Measurements from ENCODE around the gene NEU2. TPM values are rescaled to one million over a fixed set of nuclear protein-coding genes. Genes with fewer than 3 reads are reported as not detected.

NEU2 gene
- total and polyA plus RNA-seq, 4 donors: not detected

GRCh38 chr2:233007739-233008138, 24.7 kb upstream of the NEU2 start:
- no peak overlapping the region for H3K27ac ChIP-seq (ENCODE audit: low read depth in 1 of 2, low read length in 2 of 2)
- H3K27me3 ChIP-seq (ENCODE audit: control insufficient read depth in 4 of 4, insufficient read depth in 4 of 4, low read length in 3 of 4): no peaks in the 10 kb centered on the region
- H3K9me3 ChIP-seq (ENCODE audit: control insufficient read depth in 4 of 4, low read length in 3 of 4): no peaks in the 10 kb centered on the region
- DNase-seq (ENCODE audit: low spot score): no peak
- peaks cover 0 to 2% (median 0%) of the 10 kb centered on the region in 4 donors for H3K36me3 ChIP-seq (ENCODE audit: control insufficient read depth in 4 of 4, insufficient read depth in 3 of 4, low read depth in 1 of 4, low read length in 3 of 4)
- H3K9ac ChIP-seq (ENCODE audit: low read depth in 1 of 2, low read length in 2 of 2): no peak overlapping the region
- peaks cover 10 to 29% (median 18%) of the 10 kb centered on the region in 4 donors for H3K4me1 ChIP-seq (ENCODE audit: control insufficient read depth in 4 of 4, insufficient read depth in 4 of 4, low read length in 3 of 4)
- TF ChIP-seq REST (IDR thresholded peaks at IDR 0.05) (no peak), RXRA (IDR thresholded peaks at IDR 0.05) (no peak), HNF4G (IDR thresholded peaks at IDR 0.05) (no peak), RAD21 (IDR thresholded peaks at IDR 0.05) (no peak), JUND (IDR thresholded peaks at IDR 0.05) (no peak), FOXA1 (IDR thresholded peaks at IDR 0.05) (no peak), YY1 (IDR thresholded peaks at IDR 0.05) (no peak), SP1 (IDR thresholded peaks at IDR 0.05) (no peak), MAX (IDR thresholded peaks at IDR 0.05) (no peak), NR2F2 (IDR thresholded peaks at IDR 0.05) (no peak), CTCF (IDR thresholded peaks at IDR 0.05; ENCODE audit: low read depth, low read length, missing input control) (no peak), TAF1 (conservative IDR thresholded peaks at IDR 0.05) (no peak), EGR1 (IDR thresholded peaks at IDR 0.05; ENCODE audit: low read depth in 2 of 2) (no peak), FOXA2 (IDR thresholded peaks at IDR 0.05) (no peak), ATF3 (IDR thresholded peaks at IDR 0.05) (no peak), HNF4A (conservative IDR thresholded peaks at IDR 0.05) (no peak), GABPA (IDR thresholded peaks at IDR 0.05 in 1 of 2, conservative IDR thresholded peaks at IDR 0.05 in 1 of 2) (no peak), ZBTB33 (IDR thresholded peaks at IDR 0.05) (no peak)
- WGBS: 63% methylated on average over 3 of the region's 3 CpGs
- H3K4me3 ChIP-seq (ENCODE audit: low read depth in 1 of 3, low read length in 3 of 3): no peak overlapping the region
